Keratinocyte (primary cell): Measurements from ENCODE around the gene GRIP1. TPM values are rescaled to one million over a fixed set of nuclear protein-coding genes. Genes with fewer than 3 reads are reported as not detected.

Experiments
- DNase-seq: peaks from one replicate; pipeline ENCODE4 v3.0.0-alpha.2; 2011; ENCODE audit warnings: low read depth, missing footprints, low spot score
- FAIRE-seq: peaks from 2 replicates; lab custom pipeline; 2011; peaks lifted over from hg19 to GRCh38; lab: Jason Lieb, UNC
- H2AFZ ChIP-seq: 2 replicates; pipeline ENCODE4 v1.6.0; 2012; ENCODE audit warnings: low read length, control low read depth, inconsistent platforms; ENCODE audit not compliant: control insufficient read depth
- H3K27ac ChIP-seq: 2 replicates; pipeline ENCODE4 v1.5.1; 2011; ENCODE audit warnings: low read length; ENCODE audit not compliant: control insufficient read depth, insufficient read depth
- H3K27me3 ChIP-seq: 3 replicates; pipeline ENCODE4 v1.6.0; 2011; ENCODE audit warnings: low read length; ENCODE audit not compliant: control insufficient read depth, insufficient read depth; ENCODE audit errors: extremely low read depth
- H3K36me3 ChIP-seq, 2 experiments: 2 replicates in 1 of 2; 3 replicates in 1 of 2; pipeline ENCODE4 v1.5.1; 2011; ENCODE audit warnings: low read length in 2 of 2, mild to moderate bottlenecking in 1 of 2; ENCODE audit not compliant: control insufficient read depth in 2 of 2, insufficient read depth in 2 of 2; ENCODE audit errors: extremely low read depth in 1 of 2
- H3K4me1 ChIP-seq: 3 replicates; pipeline ENCODE4 v1.5.1; 2011; ENCODE audit warnings: low read length; ENCODE audit not compliant: control insufficient read depth, insufficient read depth; ENCODE audit errors: extremely low read depth
- H3K4me2 ChIP-seq: 3 replicates; pipeline ENCODE4 v1.6.0; 2011; ENCODE audit warnings: low read depth, low read length; ENCODE audit not compliant: control insufficient read depth, insufficient read depth; ENCODE audit errors: extremely low read depth
- H3K4me3 ChIP-seq, 3 experiments: fragments of 200-600 bp in 1 of 3; sonication (generic) in 1 of 3; 2 replicates in 2 of 3; 3 replicates in 1 of 3; pipeline ENCODE4 v1.5.1; 2011 to 2016; ENCODE audit warnings: low read length in 3 of 3, mild to moderate bottlenecking in 3 of 3, control low read depth in 2 of 3, inconsistent platforms in 1 of 3, low read depth in 1 of 3, mixed read lengths in 1 of 3, mixed run types in 1 of 3, moderate library complexity in 1 of 3; ENCODE audit not compliant: control insufficient read depth in 2 of 3, insufficient read depth in 2 of 3; ENCODE audit errors: extremely low read depth in 1 of 3
- H3K79me2 ChIP-seq: 2 replicates; pipeline ENCODE4 v1.6.0; 2012; ENCODE audit warnings: low read length; ENCODE audit not compliant: control insufficient read depth, insufficient read depth
- H3K9ac ChIP-seq: 3 replicates; pipeline ENCODE4 v1.6.0; 2011; ENCODE audit warnings: low read length; ENCODE audit not compliant: control insufficient read depth, insufficient read depth; ENCODE audit errors: extremely low read depth
- H3K9me1 ChIP-seq: 3 replicates; pipeline ENCODE4 v1.6.0; 2011; ENCODE audit warnings: low read length; ENCODE audit not compliant: control insufficient read depth, insufficient read depth; ENCODE audit errors: extremely low read depth
- H3K9me3 ChIP-seq: 2 replicates; pipeline ENCODE4 v1.5.1; 2012; ENCODE audit warnings: low read depth, low read length; ENCODE audit not compliant: control insufficient read depth
- H4K20me1 ChIP-seq: 3 replicates; pipeline ENCODE4 v1.6.0; 2011; ENCODE audit warnings: low read length; ENCODE audit not compliant: control insufficient read depth, insufficient read depth; ENCODE audit errors: extremely low read depth
- EZH2 ChIP-seq: IDR thresholded peaks from one replicate; pipeline ENCODE4 v1.6.1; 2012; ENCODE audit warnings: inconsistent platforms, mild to moderate bottlenecking, low read length, moderate library complexity
- dilution Hi-C: fragments of 300-500 bp; cut with MboI; formaldehyde crosslinking; loops from one replicate; pipeline ENCODE4 v1.7.0; 2020; ENCODE audit warnings: low sequenced_read_pairs; ENCODE audit not compliant: extremely low pct_ligation_motif_present
- polyA plus RNA-seq, 5 experiments: library from polyadenylated mRNA; depleted of rRNA in 3 of 5; stranded (reverse) in 3 of 5; stranded (forward) in 1 of 5; unstranded in 1 of 5; fragments of >200 nt; gene quantifications; 1 replicate in 1 of 5; 2 replicates in 3 of 5; 3 replicates in 1 of 5; pipeline versions ENCODE4 v1.2.1 to v1.2.3, GENCODE V29; 2011 to 2012; ENCODE audit warnings: missing spikeins in 2 of 5, low read depth in 1 of 5, low replicate concordance in 1 of 5
- TF ChIP-seq, protein P1 (sequence below), 3 experiments: IDR thresholded peaks in 1 of 3; conservative IDR thresholded peaks in 1 of 3; optimal IDR thresholded peaks in 1 of 3; 2 replicates in 2 of 3; 3 replicates in 1 of 3; pipeline versions ENCODE3 to v1.5.1; 2011; ENCODE audit warnings: low read length in 3 of 3, mild to moderate bottlenecking in 3 of 3, moderate library complexity in 2 of 3, control low read depth in 1 of 3, inconsistent platforms in 1 of 3; ENCODE audit not compliant: insufficient read depth in 2 of 3; ENCODE audit errors: extremely low read depth in 1 of 3

Gene GRIP1
- polyA plus RNA-seq, 1 donor (not counting 4 experiments of a cell fraction or from before 2014, with no cell fraction given): 6.7 TPM

DNA sequence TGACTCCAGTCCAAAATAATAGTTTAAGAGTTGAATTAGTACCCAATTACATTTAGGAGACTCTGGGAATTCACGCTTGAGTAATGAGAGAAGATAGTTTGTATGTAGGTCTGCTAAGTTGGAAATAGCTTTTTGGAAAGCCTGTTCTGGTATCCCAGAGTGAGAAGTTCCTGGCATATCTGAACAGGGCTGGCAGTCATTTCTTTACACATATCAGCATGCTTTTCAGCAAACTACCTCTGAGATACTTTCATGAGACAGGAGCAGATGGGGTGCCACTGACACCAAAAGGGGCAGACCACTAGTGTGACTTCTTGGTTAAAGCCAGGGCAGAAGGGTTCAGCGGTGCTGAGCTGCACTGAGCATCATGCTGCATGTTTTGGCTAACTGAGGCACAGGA is 45.1 kb upstream of the GRIP1 start:
- dilution Hi-C loops: no loop called here
- Histone ChIP-seq H3K4me2 (no peak overlapping the region), H3K4me3 (no peak overlapping the region), H3K27ac (no peak overlapping the region), H3K79me2 (no peaks in the 10 kb centered on the region), H3K27me3 (no peaks in the 10 kb centered on the region), H3K9me1 (no peaks in the 10 kb centered on the region), H2AFZ (no peak overlapping the region), H3K36me3 (no peaks in the 10 kb centered on the region), H3K4me1 (no peaks in the 10 kb centered on the region), H4K20me1 (peaks cover 3% of the 10 kb centered on the region), H3K9ac (no peak overlapping the region), H3K9me3 (no peaks in the 10 kb centered on the region)
- FAIRE-seq (no peak), DNase-seq (no peak)
- TF ChIP-seq, protein P1, sequence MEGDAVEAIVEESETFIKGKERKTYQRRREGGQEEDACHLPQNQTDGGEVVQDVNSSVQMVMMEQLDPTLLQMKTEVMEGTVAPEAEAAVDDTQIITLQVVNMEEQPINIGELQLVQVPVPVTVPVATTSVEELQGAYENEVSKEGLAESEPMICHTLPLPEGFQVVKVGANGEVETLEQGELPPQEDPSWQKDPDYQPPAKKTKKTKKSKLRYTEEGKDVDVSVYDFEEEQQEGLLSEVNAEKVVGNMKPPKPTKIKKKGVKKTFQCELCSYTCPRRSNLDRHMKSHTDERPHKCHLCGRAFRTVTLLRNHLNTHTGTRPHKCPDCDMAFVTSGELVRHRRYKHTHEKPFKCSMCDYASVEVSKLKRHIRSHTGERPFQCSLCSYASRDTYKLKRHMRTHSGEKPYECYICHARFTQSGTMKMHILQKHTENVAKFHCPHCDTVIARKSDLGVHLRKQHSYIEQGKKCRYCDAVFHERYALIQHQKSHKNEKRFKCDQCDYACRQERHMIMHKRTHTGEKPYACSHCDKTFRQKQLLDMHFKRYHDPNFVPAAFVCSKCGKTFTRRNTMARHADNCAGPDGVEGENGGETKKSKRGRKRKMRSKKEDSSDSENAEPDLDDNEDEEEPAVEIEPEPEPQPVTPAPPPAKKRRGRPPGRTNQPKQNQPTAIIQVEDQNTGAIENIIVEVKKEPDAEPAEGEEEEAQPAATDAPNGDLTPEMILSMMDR (optimal IDR thresholded peaks at IDR 0.05 in 1 of 3, IDR thresholded peaks at IDR 0.05 in 1 of 3, conservative IDR thresholded peaks at IDR 0.05 in 1 of 3; ENCODE audit: extremely low read depth in 1 of 3, insufficient read depth in 2 of 3, low read length in 3 of 3): no peak
- no peak for TF ChIP-seq EZH2

DNA sequence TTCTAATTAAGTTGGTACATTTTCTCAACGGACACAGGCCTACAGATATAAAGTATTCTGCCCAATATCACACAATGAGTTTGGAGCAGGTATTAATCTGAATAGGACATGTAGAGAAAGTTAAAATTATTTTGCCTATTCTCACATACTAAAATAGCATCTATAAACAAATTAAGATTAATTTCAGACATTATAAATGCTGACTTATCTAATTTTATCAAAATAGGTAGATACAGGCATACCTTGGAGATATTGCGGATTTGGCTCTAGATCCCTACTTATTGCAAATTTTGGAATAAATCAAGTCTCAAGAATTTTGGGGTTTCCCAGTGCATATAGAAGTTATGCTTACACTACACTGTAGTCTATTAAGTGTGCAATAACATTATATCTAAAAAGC is 41.0 kb upstream of the GRIP1 start:
- dilution Hi-C loops: no loop called here
- DNase-seq: no peak

More for the DNA sequence above, 41.0 kb upstream of the GRIP1 start:
- Histone ChIP-seq H3K27me3 (no peaks in the 10 kb centered on the region), H4K20me1 (peaks cover 3% of the 10 kb centered on the region), H3K4me3 (no peak overlapping the region), H3K4me2 (no peak overlapping the region), H3K4me1 (no peaks in the 10 kb centered on the region), H3K36me3 (no peaks in the 10 kb centered on the region), H3K9me3 (no peaks in the 10 kb centered on the region), H3K79me2 (no peaks in the 10 kb centered on the region), H3K27ac (no peak overlapping the region), H2AFZ (no peak overlapping the region), H3K9me1 (no peaks in the 10 kb centered on the region), H3K9ac (no peak overlapping the region)
- FAIRE-seq: no peak
- no peak for TF ChIP-seq EZH2
- TF ChIP-seq, protein P1 (optimal IDR thresholded peaks at IDR 0.05 in 1 of 3, IDR thresholded peaks at IDR 0.05 in 1 of 3, conservative IDR thresholded peaks at IDR 0.05 in 1 of 3; ENCODE audit: extremely low read depth in 1 of 3, insufficient read depth in 2 of 3, low read length in 3 of 3): no peak
